ENCODE data around the gene S100A10.

GRCh38 chr1:152039886-152040285, 46.2 kb upstream of the S100A10 start:
- TF ChIP-seq CTCF (IDR thresholded peaks at IDR 0.05; ENCODE audit: low read length) (no peak), EZH2 (optimal IDR thresholded peaks at IDR 0.05; ENCODE audit: low read depth, low read length) (no peak), EZH2phosphoT487 (IDR thresholded peaks at IDR 0.05; ENCODE audit: low read length) (no peak)

All from MM.1S (cell line).